Fibroblast of villous mesenchyme (primary cell): ENCODE measurements around the gene GOLGA7B. TPM values are rescaled to one million over a fixed set of nuclear protein-coding genes. Genes with fewer than 3 reads are reported as not detected.
A peak's percentile ranks its signal among the peaks of the same experiment; 100 is the strongest.

Source experiments
- DNase-seq: peaks from one replicate; pipeline ENCODE4 v3.0.0-alpha.2; 2010; ENCODE audit warnings: low read depth
- H3K4me3 ChIP-seq: 2 replicates; pipeline ENCODE4 v1.5.1; 2011; ENCODE audit warnings: low read depth, mild to moderate bottlenecking, low read length
- total RNA-seq: library from RNA; depleted of rRNA; stranded (reverse); fragments of >200 nt; gene quantifications from 2 replicates; pipeline ENCODE4 v1.2.3, GENCODE V29; 2012
- TF ChIP-seq, protein P1 (sequence below): IDR thresholded peaks from 2 replicates; pipeline ENCODE4 v1.5.1; 2012; ENCODE audit warnings: low read depth, mild to moderate bottlenecking, low read length; ENCODE audit not compliant: insufficient read depth

Gene GOLGA7B
- total RNA-seq, result under 0.01 TPM in 1 of 2 replicates, not detected in the other

DNA sequence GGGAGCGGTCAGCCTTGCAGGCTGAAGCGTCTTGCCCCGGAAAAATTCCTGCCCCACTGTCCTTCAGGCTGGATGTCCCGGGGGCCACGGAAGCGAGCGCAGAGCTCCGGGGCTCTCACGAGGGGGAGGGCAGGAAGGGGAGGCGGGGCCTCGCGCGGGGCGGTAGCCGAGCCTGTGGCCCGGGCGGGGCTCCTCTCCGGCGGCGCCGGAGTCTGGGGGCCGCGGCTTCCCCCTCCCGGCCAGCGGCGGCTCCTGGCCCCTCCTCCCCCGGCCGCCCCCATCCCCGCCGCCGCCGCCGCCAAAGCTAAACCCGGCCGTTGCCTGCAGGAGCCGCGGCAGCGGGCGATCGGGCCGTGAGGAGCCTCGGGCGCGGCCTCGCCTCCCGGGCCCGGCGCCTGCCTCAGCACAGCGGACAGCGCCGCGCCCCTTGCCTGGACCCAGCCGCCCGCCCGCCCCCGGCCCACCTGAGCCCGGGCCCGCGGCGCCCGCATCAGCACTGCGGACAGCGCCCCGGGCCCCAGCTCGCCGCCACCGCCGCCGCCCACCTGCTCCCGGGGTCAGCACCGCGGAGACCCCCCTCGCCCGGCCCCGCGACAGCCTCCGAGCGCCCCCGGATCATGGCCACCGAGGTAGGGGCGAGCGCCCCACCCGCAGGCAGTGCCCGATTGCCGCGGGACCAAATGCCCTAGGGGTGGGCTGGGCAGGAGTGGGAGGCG, at the start of gene GOLGA7B:
Gene GOLGA7B (plus strand): TSS at position 157 of the 716 bp plus-strand sequence. CDS start 461 bp downstream, at position 618.
- DNase-seq, result peak; percentile 21
- H3K4me3 ChIP-seq, result peak within 1 kb of the TSS; percentile 34
- TF ChIP-seq, protein P1, sequence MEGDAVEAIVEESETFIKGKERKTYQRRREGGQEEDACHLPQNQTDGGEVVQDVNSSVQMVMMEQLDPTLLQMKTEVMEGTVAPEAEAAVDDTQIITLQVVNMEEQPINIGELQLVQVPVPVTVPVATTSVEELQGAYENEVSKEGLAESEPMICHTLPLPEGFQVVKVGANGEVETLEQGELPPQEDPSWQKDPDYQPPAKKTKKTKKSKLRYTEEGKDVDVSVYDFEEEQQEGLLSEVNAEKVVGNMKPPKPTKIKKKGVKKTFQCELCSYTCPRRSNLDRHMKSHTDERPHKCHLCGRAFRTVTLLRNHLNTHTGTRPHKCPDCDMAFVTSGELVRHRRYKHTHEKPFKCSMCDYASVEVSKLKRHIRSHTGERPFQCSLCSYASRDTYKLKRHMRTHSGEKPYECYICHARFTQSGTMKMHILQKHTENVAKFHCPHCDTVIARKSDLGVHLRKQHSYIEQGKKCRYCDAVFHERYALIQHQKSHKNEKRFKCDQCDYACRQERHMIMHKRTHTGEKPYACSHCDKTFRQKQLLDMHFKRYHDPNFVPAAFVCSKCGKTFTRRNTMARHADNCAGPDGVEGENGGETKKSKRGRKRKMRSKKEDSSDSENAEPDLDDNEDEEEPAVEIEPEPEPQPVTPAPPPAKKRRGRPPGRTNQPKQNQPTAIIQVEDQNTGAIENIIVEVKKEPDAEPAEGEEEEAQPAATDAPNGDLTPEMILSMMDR, result no peak

DNA sequence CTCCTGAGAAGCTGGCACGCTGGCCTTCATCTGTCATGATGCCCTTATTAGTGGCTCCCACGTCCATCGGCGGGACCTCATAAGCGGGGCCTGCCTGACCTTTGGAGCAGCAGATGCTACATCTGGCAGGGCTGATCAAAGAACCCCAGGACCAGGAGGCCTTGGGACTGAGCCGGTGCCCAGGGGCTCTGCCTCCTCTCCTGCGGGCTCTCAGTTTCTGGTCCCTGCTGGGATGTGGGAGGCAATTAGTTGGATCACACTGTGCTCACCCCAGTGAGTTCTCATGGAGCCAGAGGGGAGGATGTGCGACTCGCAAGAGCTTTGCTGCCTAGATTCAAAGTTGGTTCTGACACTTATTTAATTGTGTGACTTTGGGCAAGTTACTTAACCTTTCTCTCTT, 49.2 kb upstream of the GOLGA7B start:
- TF ChIP-seq, protein P1, result no peak
- no peak for DNase-seq
- H3K4me3 ChIP-seq, result no peak overlapping the region

DNA sequence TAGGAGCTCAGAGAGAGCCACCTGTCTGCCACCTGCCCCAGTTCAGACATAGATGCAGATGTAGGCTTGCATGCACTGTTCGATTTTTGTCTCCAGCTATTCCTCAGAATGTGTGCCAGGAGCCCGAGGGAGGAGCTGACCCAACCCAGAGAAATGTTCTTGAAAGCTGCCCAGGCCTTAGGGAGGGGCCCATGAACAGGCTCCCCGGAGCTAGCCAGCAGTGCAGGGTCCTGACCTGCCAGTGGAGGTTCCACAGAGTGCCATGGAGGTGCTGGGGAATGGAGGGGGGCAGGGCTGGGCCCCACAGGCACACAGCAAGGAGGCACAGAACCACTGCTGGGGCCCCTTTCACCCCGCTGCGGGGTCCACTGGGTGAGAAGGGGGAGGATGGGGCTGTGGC, 48.2 kb upstream of the GOLGA7B start:
- DNase-seq, result no peak
- TF ChIP-seq, protein P1, result no peak
- H3K4me3 ChIP-seq, result no peak overlapping the region

DNA sequence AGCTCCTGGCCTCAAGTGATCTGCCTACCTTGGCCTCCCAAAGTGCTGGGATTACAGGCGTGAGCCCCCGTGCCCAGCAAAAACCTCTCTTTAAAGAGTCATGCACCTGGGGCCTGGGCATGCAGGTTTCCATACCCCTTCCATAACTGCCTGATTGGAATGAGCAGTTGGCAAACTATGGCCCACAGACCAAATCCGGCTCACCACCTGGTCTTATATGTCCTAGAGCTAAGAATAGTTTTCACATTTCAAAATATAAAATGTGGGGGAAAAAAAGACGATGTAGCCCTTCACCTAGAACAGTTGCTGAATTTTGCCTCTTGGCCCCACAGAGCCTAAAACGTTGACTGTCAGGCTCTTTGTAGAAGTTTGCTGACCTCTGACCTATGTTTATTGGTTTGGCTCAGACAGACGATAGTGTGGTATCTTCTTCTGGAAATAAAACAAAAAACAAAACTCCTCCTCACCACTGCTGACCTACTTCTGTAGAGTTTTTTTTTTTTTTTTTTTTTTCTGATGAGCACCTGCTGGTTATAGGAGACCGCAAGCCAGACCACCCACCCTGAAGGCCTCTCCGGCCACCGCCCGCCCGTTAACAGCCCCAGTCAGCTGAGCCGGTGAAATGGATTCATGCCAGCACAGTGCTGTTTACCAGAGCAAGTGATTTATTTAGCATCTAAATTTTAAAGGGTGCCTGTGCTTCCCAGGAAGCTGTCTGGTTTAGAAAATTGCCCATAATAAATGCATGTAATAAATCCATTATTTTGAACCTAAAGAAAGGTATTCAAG, 44.4 kb upstream of the GOLGA7B start:
- no peak overlapping the region for H3K4me3 ChIP-seq
- TF ChIP-seq, protein P1, result no peak
- DNase-seq, result peak; percentile 25

GRCh38 chr10:97805949-97806348, 43.7 kb upstream of the GOLGA7B start:
- TF ChIP-seq, protein P1, result no peak
- no peak for DNase-seq
- H3K4me3 ChIP-seq, result no peak overlapping the region

- no peak for DNase-seq
- TF ChIP-seq, protein P1, result no peak
- H3K4me3 ChIP-seq, result no peak overlapping the region
Observed at GRCh38 chr10:97810446-97810845, 39.2 kb upstream of the GOLGA7B start.
